ENCODE measurements around the gene ADAMTS2.

GRCh38 chr5:179296150-179296821, 49.0 kb downstream of the ADAMTS2 start:
- TF ChIP-seq CTCF (IDR thresholded peaks at IDR 0.05; ENCODE audit: control extremely low read depth in 1 of 3, insufficient read depth in 1 of 3, low read depth in 1 of 3, low read length in 3 of 3): no peak
- no peak for TF ChIP-seq EGR1 (IDR thresholded peaks at IDR 0.05; ENCODE audit: borderline replicate concordance, low read depth, low read length)
- TF ChIP-seq YY1 (IDR thresholded peaks at IDR 0.05; ENCODE audit: low read depth, low read length): no peak
- no peak for TF ChIP-seq SUZ12 (IDR thresholded peaks at IDR 0.05; ENCODE audit: low read length)
- TF ChIP-seq TAF1 (IDR thresholded peaks at IDR 0.05; ENCODE audit: low read depth, low read length): no peak
- no peak for TF ChIP-seq EZH2 (IDR thresholded peaks at IDR 0.05; ENCODE audit: low read depth, low read length, severe bottlenecking)
- no peak for TF ChIP-seq CEBPB (IDR thresholded peaks at IDR 0.05; ENCODE audit: low read depth, low read length)
- no peak for TF ChIP-seq POLR2A (IDR thresholded peaks at IDR 0.05; ENCODE audit: control extremely low read depth in 1 of 2, low read depth in 2 of 2, low read length in 2 of 2)
- TF ChIP-seq SP2 (IDR thresholded peaks at IDR 0.05; ENCODE audit: low read length): no peak
- TF ChIP-seq HDAC2 (IDR thresholded peaks at IDR 0.05; ENCODE audit: borderline replicate concordance in 1 of 2, low read depth in 2 of 2, low read length in 2 of 2): no peak
- TF ChIP-seq KDM4A (IDR thresholded peaks at IDR 0.05; ENCODE audit: low read depth, low read length, severe bottlenecking): no peak
- no peak for TF ChIP-seq FOSL1 (IDR thresholded peaks at IDR 0.05; ENCODE audit: insufficient read depth, low read depth, low read length)
- no peak for TF ChIP-seq RFX5 (IDR thresholded peaks at IDR 0.05; ENCODE audit: borderline replicate concordance, low read depth, low read length)
